ENCODE data around the gene TOP3B. TPM values are rescaled to one million over a fixed set of nuclear protein-coding genes. Genes with fewer than 3 reads are reported as not detected.

Gene TOP3B
- total and polyA plus RNA-seq, 2 donors (not counting 1 experiment from before 2014, with no cell fraction given): 7.4 to 16.5 TPM

GRCh38 chr22:21971858-21972275, 10.7 kb downstream of the TOP3B start:
- Histone ChIP-seq H3K9ac (ENCODE audit: insufficient read depth, low read length) (no peak overlapping the region), H3K36me3 (ENCODE audit: control insufficient read depth, insufficient read depth, low read length) (peaks cover 41% of the 10 kb centered on the region), H3K4me3 (replicated peaks in 1 of 4; ENCODE audit: control extremely low read depth in 1 of 4, insufficient read depth in 1 of 4, low read depth in 3 of 4, low read length in 4 of 4) (no peak overlapping the region), H3K4me2 (ENCODE audit: extremely low read depth, insufficient read depth, low read length) (no peak overlapping the region), H3K27me3 (ENCODE audit: control insufficient read depth, insufficient read depth, low read length) (no peaks in the 10 kb centered on the region), H3K9me3 (ENCODE audit: control insufficient read depth, insufficient read depth, low read depth, low read length) (no peaks in the 10 kb centered on the region), H3K79me2 (ENCODE audit: control insufficient read depth, insufficient read depth, low read length) (peaks cover 5% of the 10 kb centered on the region), H3K27ac (ENCODE audit: insufficient read depth, low read length) (no peak overlapping the region), H3K4me1 (ENCODE audit: control insufficient read depth, extremely low read depth, insufficient read depth, low read length) (no peaks in the 10 kb centered on the region), H2AFZ (ENCODE audit: low read length) (no peak overlapping the region), H4K20me1 (ENCODE audit: control insufficient read depth, extremely low read depth, insufficient read depth, low read length) (no peaks in the 10 kb centered on the region)
- no peak for TF ChIP-seq EZH2 (IDR thresholded peaks at IDR 0.05; ENCODE audit: low read length, missing control alignments)
- TF ChIP-seq CTCF (conservative IDR thresholded peaks at IDR 0.05 in 1 of 2, IDR thresholded peaks at IDR 0.05 in 1 of 2; ENCODE audit: low read depth in 1 of 2, low read length in 2 of 2): no peak
- DNase-seq (ENCODE audit: low read depth in 2 of 2): no peak

GRCh38 chr22:21970800-21971617, 11.6 kb downstream of the TOP3B start:
- TF ChIP-seq CTCF (conservative IDR thresholded peaks at IDR 0.05 in 1 of 2, IDR thresholded peaks at IDR 0.05 in 1 of 2; ENCODE audit: low read depth in 1 of 2, low read length in 2 of 2) (no peak), EZH2 (IDR thresholded peaks at IDR 0.05; ENCODE audit: low read length, missing control alignments) (no peak)
- no peaks in the 10 kb centered on the region for H3K27me3 ChIP-seq (ENCODE audit: control insufficient read depth, insufficient read depth, low read length)
- no peak overlapping the region for H2AFZ ChIP-seq (ENCODE audit: low read length)
- H3K36me3 ChIP-seq (ENCODE audit: control insufficient read depth, insufficient read depth, low read length): peaks cover 44% of the 10 kb centered on the region
- H3K9me3 ChIP-seq (ENCODE audit: control insufficient read depth, insufficient read depth, low read depth, low read length): no peaks in the 10 kb centered on the region
- no peak overlapping the region for H3K4me3 ChIP-seq (replicated peaks in 1 of 4; ENCODE audit: control extremely low read depth in 1 of 4, insufficient read depth in 1 of 4, low read depth in 3 of 4, low read length in 4 of 4)
- no peaks in the 10 kb centered on the region for H4K20me1 ChIP-seq (ENCODE audit: control insufficient read depth, extremely low read depth, insufficient read depth, low read length)
- H3K79me2 ChIP-seq (ENCODE audit: control insufficient read depth, insufficient read depth, low read length): no peaks in the 10 kb centered on the region
- no peak overlapping the region for H3K27ac ChIP-seq (ENCODE audit: insufficient read depth, low read length)
- no peaks in the 10 kb centered on the region for H3K4me1 ChIP-seq (ENCODE audit: control insufficient read depth, extremely low read depth, insufficient read depth, low read length)
- no peak overlapping the region for H3K4me2 ChIP-seq (ENCODE audit: extremely low read depth, insufficient read depth, low read length)
- no peak overlapping the region for H3K9ac ChIP-seq (ENCODE audit: insufficient read depth, low read length)
- no peak for DNase-seq (ENCODE audit: low read depth in 2 of 2)

- Histone ChIP-seq H3K9me3 (ENCODE audit: control insufficient read depth, insufficient read depth, low read depth, low read length) (no peaks in the 10 kb centered on the region), H3K4me1 (ENCODE audit: control insufficient read depth, extremely low read depth, insufficient read depth, low read length) (no peaks in the 10 kb centered on the region), H2AFZ (ENCODE audit: low read length) (no peak overlapping the region), H4K20me1 (ENCODE audit: control insufficient read depth, extremely low read depth, insufficient read depth, low read length) (no peaks in the 10 kb centered on the region), H3K36me3 (ENCODE audit: control insufficient read depth, insufficient read depth, low read length) (peaks cover 46% of the 10 kb centered on the region), H3K4me2 (ENCODE audit: extremely low read depth, insufficient read depth, low read length) (no peak overlapping the region), H3K79me2 (ENCODE audit: control insufficient read depth, insufficient read depth, low read length) (no peaks in the 10 kb centered on the region), H3K27ac (ENCODE audit: insufficient read depth, low read length) (no peak overlapping the region), H3K27me3 (ENCODE audit: control insufficient read depth, insufficient read depth, low read length) (no peaks in the 10 kb centered on the region), H3K9ac (ENCODE audit: insufficient read depth, low read length) (no peak overlapping the region), H3K4me3 (replicated peaks in 1 of 4; ENCODE audit: control extremely low read depth in 1 of 4, insufficient read depth in 1 of 4, low read depth in 3 of 4, low read length in 4 of 4) (no peak overlapping the region)
- DNase-seq (ENCODE audit: low read depth in 2 of 2): no peak
- TF ChIP-seq EZH2 (IDR thresholded peaks at IDR 0.05; ENCODE audit: low read length, missing control alignments) (no peak), CTCF (conservative IDR thresholded peaks at IDR 0.05 in 1 of 2, IDR thresholded peaks at IDR 0.05 in 1 of 2; ENCODE audit: low read depth in 1 of 2, low read length in 2 of 2) (no peak)
Measured at GRCh38 chr22:21970037-21970799, 12.4 kb downstream of the TOP3B start.

Data from fibroblast of lung (primary cell).